NCI-H1930 (cell line): ENCODE results near the gene GALNT2.

Experiments
- DNase-seq, 2 experiments: peaks; one replicate each; lab custom pipeline; 2025; lab: John Stamatoyannopoulos, UW

GALNT2 gene

DNA sequence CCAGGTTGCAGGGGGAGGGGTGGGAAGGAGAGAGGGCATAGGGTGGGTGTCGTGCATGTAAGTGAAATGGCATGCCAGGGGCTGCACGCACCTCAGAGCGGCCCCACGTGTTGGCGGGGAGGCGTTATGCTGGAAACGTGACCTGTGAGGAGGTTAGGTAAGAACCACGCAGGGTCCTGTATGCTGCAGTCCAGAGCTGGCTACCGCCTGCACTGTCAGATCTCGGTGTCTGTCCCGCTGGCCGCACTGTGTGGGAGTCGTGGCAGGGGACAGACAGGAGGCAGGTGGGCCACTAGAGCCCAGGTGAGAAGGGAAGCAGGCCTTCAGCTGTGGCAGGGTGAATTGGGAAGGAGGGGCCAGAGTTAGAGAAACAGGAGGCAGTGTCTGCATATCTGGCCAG is 79.7 kb downstream of the GALNT2 start:
- DNase-seq = no peak

DNA sequence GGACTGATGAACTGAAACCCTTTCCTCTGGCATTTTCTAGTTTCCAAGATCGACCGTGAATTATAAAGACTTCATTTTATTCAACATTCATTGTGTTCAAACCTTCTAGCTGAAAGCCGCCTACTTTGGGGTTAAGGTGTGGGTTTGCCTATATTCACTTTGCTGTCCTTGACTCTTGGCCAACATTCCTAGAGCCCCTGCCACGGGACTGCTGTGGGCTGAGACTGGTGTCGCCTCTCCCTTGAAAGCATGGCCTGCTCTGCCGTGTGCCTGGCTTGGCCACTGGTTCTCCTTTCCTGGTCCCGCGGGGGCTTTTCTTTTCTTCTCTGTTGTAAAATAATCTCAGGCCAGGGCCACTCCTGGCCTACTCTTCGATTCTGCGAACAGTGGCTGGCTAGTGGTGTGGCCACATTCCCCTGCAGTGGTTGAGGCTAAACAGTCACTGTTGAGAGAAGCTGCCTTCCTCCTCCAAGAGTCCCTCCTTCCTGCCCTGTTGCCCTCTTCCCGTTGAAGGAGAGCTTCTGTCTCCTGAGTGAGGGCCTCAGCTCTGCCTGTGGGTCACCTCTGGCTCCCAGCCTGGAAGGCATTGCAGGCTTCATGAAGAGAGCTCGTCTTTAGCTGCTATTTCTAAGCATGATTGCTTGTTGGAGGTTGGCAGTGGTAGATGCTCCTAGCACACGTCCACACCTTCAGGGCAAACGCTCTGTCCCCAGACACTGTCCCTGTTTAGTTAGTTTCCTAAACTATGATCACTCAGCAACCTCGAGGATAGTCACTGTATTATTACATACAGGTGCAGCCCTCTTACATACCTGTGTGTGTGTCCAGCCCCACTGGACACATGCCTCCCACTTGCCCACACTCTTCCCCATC is 80.5 kb downstream of the GALNT2 start:
- DNase-seq = no peak

DNA sequence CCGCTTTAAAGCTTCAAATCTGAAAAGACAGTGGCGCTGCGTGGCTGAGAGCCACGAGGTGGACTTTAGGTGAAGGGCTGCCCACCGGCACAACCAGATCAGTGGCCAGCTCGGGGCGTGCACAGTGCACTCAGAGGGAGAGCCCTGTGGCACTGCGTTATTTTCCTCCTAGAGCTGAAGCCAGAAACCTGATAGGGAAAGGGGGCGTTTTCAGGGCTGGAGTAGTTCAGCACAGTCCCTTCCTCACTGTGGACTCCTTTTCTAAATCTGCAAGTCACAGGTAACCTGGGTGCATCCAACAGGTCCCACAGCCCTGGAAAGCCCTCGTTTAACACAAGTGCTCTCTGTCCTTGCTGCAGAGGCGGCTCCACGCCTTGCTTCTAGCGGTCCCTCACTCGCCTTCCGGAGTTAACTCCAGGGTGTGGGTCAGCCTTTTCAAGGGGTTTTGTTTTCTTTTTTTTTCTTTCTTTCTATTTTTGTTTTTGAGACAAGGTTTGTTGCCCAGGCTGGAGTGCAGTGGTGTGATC is 81.2 kb downstream of the GALNT2 start:
- DNase-seq = no peak

DNA sequence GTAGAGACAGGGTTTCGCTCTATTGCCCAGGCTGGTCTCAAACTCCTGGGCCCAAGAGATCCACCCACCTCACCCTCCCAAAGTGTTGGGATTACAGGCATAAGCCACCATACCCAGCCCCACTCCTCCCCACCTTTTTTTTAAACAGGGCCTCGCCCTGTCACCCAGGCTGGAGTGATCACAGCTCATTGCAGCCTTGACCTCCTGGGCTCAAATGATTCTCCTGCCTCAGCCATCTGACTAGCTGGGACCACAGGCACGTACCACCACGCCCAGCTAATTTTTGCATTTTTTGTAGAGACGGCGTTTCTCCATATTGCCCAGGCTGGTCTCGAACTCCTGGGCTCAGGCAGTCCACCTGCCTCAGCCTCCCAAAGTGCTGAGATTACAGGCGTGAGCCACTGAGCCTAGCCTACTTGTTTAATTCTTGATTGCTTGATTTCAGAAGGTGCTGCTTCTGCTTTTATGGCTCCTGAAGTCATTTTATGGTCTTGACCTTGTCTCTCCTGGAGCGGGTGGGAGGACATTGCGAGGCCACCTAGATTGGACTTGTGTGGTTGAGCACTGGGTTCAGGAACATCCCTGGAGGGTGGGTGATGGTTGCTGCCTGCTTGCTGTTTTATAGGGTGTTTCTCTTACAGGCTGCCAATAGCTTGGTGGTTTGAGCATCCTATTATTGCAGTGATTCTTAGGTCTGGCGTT is 81.9 kb downstream of the GALNT2 start:
- DNase-seq = no peak

DNA sequence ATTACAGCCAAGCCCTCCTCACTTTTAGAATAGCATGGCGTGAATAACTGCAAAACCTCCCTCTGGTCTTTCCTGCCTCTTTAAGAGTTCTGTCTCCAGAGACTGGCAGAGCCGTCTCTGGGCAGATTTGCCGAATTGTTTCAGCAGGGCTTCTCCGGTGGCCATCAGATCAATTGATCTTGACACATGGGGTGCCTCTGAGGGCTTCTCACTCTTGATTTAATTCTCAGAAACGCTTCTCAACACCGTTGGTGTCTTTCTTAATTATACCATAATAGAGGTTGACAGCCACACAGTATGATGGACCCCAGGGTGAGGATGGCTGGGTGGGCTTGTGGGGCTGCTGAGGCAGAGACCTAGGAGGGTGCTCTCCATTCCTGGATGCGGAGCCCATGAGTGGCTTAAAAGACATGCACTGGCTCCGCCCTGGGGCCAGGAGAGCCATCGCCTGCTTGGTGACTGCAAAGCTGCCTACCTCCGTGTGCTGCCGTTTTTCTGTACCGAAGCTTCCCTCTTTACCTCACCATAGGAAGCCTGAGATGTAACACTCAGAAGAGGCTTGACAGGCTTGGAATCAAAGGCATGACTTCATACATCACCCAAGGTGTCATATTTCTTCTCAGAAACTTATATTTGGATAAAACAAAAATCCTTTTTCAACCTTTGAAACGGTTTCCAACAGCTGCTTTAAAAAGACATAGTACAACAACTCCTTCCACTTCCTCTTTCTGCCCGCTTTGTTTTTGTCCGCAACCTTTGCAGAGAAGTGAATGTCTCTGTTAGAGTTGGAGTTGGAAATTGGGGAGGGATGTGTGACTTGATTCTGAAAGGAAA is 82.9 kb downstream of the GALNT2 start:
- DNase-seq = no peak

DNA sequence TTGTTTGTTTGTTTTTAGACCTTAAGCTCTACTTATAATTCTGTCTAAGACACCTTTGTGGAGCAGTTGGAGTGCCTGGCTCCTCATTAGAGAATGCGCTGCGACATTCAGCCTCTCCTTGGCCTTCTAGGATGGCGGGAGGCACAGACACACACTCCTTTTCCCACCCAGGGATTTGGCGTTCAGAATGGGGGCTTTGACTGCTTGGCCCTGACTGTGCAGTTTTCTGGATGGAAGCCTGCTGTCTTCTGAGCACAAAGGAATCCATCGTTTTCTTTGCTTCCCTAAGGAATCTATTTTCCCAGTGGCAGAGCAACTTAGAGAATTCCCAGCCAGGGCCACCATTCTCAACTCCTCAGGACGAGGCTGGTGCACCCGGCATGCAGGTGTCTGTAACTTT is 83.6 kb downstream of the GALNT2 start:
- DNase-seq = no peak

DNA sequence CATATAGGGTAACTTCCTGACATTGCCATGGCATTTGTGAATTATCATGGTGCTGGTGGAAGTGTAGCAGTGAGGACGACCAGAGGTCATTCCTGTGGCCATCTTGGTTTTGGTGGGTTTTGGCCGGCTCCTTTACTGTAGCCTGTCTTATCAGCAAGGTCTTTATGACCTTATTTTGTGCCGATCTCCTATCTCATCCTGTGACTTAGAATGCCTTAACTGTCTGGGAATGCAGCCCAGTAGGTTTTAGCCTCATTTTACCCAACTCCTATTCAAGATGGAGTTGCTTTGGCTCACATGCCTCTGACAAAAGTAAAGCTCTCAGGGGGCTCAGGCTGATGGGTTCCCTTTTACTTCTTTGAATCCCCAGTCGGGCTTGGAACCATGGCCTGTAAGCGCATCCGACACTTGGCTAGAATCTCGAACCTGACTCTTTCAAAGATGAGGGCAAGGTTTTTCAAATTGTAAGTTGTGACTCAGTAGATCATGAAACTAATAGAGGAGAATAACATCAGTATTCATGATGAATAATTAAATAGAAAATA is 85.0 kb downstream of the GALNT2 start:
- DNase-seq = no peak

DNA sequence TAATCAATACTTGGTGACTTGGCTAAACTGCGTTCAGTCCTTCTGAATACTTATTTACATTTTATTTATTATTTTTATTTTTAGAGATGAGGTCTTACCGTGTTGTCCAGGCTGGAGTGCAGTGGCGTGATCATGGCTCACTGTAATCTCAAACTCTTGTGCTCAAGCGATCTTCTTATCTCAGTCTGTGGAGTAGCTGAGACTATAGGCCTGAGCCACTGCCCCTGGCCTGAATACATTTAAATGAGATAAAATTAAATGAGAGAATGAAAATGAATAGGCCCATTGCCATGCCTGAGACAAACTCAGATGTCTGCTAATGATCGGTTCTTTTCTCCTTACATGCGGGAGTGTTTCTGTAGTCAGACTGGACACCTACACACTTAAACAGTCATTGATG is 86.0 kb downstream of the GALNT2 start:
- DNase-seq = no peak

DNA sequence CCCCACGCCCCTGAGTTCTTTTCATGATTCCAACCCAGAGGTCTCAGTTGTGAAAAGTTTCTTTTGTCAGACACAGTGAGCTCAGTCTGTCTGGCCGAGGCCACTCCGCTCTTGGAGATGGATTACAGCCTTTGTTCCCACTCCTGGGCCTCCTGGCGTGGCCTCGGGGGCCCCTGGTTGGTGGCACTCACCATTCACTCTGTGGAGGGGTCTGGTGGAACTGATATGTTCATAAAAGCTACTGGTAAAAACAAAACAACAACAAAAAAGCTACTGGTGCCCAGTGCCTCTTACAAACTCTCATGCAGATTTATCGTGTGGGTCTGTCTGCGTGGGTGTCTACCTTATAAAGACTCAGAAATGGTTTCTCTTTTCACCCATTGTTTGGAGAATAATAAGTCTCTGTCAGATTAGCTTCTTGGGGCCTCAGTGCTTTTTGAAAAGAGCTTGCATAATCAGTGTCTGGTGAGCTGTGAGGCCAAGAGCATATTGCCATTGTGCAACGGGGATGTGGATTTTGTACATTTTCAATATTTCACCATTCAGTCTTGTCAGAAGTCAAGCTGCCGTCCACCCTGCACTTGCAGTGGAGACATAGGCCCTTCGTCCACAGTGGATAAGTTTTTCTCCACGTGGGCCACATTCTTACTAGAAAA is 86.7 kb downstream of the GALNT2 start:
- no peak for DNase-seq

DNA sequence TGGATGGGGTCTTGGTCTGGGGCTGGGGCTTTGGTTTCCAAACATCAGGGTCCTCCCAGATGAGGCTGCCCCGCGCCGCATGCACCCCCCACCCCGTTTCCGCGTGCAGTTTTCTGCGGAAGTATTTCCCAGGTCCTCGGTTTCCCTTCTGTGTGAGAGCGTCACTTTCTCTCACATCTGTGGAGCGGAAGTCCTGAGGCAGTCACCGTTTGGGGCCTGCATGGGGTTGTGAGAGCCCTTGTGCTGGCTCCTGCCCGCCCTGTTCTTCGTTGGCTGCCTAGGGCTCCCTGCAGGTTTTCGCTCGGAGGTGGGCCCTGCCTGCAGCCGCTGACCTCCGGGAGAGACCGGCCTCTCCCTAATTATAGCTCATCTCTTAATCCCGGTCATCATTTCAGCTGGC is 88.0 kb downstream of the GALNT2 start:
- DNase-seq = no peak

DNA sequence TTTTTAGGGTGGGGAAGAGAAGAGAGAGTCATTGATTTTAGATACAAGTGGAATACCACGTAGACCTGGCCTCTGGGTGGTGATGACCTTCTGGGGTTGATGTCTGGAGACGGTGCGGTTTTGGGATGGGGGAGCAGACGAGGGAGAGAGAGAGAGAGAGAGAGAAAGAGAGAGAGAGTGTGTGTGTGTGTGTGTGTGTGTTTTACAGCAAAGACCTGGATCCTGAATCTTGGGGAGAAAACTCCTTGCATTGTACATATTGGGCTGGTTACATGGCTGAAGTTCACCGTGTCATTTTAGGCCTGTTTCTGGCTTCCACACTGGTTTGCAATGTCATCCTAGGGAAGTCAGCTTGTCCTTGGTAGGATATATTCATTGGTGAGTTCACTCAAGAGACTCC is 89.0 kb downstream of the GALNT2 start:
- DNase-seq = no peak

DNA sequence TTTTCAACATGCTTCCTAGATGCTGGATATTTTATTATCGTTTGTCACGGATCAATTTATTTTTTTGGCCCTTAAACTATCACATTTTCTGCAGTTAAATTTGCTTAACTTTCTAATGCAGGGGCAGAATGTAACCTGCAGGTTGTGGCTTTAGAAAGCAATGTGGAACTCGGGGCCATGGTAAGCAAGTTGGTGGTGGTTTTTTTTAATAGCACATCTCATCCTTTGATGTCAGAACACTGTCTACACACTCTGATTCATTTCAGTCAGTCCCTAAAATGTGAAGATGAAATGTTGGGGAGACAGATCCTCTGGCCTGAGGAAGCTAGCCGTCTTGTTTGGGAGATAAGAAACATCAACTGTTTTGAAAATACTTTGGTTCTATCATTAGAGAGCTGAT is 89.5 kb downstream of the GALNT2 start:
- no peak for DNase-seq

DNA sequence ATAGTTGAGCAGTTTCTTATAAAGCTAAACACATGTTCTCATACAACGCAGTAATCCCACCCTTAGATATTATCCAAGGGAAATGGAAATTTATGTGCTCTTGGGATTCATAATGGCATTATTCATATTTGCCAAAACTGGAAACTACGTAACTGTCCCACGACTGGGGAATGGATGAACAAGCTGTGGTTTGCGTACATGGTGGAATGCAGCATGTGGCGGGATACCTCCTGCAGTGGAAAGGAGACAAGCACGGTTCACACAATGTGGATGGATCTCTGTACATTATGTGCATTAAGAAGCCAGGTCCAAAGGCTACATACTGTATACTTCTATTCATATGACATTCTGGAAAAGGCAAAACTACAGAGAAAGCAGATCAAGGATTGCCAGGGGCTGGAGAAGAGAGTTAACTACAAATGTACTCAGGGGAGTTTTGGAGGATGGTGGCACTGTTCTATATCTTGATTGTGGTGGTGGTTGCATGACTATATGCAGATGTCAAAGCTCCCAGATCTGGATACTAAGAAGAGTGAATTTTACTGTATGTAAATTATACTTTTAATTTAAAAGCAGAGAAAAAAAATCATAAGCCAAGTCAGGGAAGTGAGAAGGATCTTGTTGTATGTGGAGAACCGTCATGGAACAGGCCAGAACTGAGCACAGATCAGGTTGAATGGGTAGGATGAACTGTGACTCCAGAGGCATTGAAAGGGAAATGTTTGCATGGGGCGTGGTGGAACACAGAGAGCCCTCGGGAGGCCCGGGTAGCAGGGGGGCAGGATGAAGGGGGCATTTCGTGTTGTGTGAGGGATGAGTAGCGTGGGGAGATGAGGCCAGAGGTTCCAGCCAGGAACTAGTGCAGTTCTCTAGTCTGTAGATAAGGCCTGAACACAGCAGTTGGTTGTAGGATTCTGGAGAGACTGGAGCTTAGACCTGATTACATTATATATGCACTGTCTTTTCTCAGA is 90.7 kb downstream of the GALNT2 start:
- DNase-seq = no peak

DNA sequence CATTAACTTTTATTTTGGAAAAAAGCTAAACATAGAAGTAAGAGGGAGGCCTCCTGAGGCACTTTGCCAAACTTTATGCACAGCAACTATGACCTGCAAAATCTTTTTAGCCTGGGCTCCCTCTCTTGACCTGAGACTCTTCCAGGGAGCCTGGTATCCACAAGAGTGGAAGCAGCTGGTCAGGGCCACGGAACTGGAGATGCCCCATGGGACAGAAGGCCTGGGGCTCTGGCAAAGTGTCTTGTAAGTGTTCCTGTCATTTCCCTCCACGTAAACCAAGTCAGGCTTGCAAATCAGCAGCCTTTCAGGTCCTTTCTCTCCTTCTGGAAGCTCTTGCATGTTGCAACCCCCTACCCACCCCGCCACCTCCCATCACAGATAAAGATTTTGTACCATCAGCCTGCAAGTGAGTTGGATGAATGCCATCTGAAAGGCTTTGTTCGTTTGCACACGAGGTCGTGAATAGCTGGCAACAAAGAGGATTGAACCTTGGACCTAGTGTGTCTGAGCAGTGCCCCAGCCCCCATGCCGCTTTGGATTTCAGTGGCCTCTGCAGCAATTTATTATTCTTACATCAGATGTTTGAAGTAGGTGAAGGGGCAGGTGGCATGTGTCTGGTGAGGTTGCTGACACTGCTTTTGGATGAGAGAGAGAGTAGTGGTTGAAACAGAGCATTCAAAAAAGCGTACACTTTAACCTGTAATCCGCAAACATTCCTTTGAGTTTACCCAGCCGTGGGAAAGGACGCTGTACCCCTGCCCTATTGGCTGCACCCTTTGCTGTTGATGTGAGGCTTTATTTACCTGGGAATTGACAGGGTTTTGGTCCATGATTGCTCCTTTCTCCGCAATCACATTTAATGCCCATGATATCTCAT is 91.6 kb downstream of the GALNT2 start:
- DNase-seq = no peak

DNA sequence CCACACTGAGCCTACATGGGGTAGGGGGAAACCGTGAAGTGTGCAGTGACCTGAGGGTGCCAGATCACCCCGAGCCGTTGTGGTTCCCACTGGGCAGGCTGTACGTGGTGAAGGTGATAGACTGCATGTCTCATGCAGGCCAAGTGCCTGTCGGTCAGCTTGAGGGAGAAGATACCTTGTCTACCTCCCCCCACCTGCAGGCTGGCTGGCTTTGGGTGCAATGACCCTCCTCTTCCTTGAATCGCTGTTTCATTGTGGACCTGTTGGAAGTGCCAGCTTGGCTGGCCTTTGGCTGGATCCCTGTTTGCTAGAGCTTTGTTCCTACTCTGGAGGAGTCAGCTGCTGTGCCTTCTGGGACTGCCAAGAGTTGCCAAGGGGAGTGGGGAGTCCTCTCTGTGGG is 92.5 kb downstream of the GALNT2 start:
- DNase-seq = no peak

DNA sequence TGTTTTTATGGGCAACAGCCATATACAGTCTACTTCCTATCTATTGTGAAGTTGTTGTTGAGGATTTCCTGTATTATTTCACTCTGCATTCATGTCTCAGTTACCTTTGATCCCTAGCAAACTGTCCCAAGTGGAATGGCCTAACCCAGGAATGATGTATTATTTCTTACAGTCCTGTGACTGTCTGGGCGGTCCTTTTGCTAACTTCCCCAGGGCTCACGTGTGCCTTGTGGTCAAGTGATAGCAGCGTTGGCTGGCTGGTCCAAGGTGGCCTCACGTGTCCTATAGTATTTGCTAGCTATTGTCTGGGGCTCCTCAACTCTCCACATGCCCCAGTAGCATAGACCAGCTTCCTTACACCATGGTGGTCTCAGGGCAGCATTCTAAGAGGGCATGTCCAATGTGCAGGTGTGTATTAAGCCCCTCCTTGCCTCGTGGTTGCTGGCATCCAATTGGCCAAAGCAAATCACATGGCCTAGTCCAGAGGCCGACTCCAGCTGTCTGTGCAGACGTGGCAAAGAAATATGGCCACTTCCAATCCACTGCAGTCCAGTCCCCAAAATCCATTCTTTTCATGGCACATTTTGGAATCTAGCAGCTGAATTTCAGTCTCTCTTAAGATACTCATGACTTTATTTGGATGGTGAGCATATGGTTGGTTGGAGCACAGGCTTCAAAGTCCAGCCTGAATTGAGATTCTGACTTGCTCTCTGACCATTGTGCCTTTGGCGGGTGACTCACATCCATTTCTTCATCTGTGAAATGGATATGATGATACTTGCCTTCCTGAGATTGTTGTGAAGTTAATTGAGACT is 94.1 kb downstream of the GALNT2 start:
- DNase-seq = no peak

DNA sequence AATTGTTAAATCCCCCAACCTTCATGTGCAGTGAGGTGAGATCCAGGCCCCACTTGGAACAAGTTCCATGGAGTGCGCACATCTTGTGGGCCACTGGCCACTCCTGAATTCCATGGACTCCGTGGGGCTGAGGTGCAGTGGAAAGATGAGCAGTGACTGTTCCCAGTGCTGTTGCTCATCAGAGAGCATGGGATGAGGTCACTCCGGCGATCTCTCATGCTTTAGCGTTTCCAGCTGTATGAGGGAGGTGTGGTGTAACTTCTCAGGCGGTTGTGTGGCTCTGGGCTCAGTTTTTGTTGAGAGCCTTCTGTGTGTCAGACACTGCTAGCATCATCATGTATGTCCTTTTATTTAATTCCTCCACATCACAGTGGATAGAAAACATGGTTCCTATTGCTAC is 96.2 kb downstream of the GALNT2 start:
- no peak for DNase-seq

DNA sequence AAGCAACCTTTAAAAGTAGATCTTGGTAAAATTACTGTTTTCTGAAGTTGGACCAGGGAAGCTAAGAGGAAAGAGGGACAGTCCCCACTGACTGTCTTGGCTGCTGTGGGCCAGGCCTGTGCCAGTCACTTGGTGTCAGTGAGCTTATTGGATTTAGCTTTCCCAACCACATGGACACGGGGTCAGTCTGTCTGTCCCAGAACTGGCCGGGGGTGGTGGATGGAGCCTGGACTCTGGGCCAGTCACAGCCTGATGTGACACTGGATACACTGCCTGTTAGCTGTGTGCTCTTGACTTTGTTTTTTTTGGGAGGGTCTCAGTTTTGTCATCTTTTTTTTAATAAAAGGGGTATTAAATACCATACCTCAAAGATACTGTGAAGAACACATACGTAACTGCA is 96.7 kb downstream of the GALNT2 start:
- no peak for DNase-seq

DNA sequence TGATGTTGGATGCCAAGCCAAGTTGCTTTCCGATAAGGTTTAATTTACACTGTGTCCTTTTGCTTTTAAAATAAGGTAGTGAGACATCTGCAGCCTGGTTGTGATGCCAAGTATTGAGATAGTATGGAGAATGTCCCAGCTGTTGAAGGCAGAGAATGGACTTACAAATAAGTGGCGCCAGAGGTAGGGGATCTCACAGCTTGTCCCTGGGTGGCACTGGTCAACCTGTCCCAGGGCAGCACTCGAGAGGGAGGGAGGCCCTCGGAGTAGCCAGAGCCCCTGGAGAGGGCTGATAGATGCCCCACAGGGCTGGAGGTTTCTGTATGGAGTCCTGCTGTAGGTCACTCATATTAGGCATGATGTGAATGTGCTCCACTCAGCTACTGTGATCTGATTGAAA is 98.5 kb downstream of the GALNT2 start:
- no peak for DNase-seq
